GM18502 (cell line): Measurements from ENCODE around the gene ERVK3-1.
"Not testable (repeated sequence)": the region's sequence is repeated elsewhere in the genome, so short reads cannot be mapped to it uniquely, and the experiment has no call there.

Experiments used
- ATAC-seq: cut with Tn5 transposase; IDR thresholded peaks from one replicate; pipeline ENCODE4 v1.9.1; 2021; ENCODE audit warnings: mild to moderate bottlenecking; ENCODE audit not compliant: unreplicated experiment, poor library complexity

Gene ERVK3-1

GRCh38 chr19:58305065-58305931 lies at the start of gene ERVK3-1:
TSS of gene ERVK3-1 (plus strand) at chr19:58305377. CDS start at chr19:58312169, 6,792 bp downstream.
- peak; percentile 97 for ATAC-seq

- not testable (repeated sequence) for ATAC-seq
These were observed 46.9 kb upstream of the ERVK3-1 start for GRCh38 chr19:58258259-58258658.

- no peak for ATAC-seq
These were observed 43.6 kb upstream of the ERVK3-1 start for GRCh38 chr19:58261600-58261967.

- ATAC-seq, result no peak
These were observed 42.9 kb upstream of the ERVK3-1 start for GRCh38 chr19:58261968-58262921.

- no peak for ATAC-seq
These were observed 42.3 kb upstream of the ERVK3-1 start for GRCh38 chr19:58262922-58263296.

- ATAC-seq, result no peak
These were observed 40.1 kb upstream of the ERVK3-1 start for GRCh38 chr19:58265100-58265499.

GRCh38 chr19:58268344-58268743 lies 36.8 kb upstream of the ERVK3-1 start:
- no peak for ATAC-seq

- ATAC-seq, result no peak
These were observed 30.4 kb upstream of the ERVK3-1 start for GRCh38 chr19:58274771-58275201.

GRCh38 chr19:58275564-58275963 lies 29.6 kb upstream of the ERVK3-1 start:
- ATAC-seq, result no peak

GRCh38 chr19:58277197-58277596 lies 28.0 kb upstream of the ERVK3-1 start:
- no peak for ATAC-seq

- ATAC-seq, result no peak
These were observed 27.2 kb upstream of the ERVK3-1 start for GRCh38 chr19:58277748-58278540.

GRCh38 chr19:58278541-58279041 lies 26.6 kb upstream of the ERVK3-1 start, which contains the start of gene ZNF8:
TSS of gene ZNF8 (plus strand) at chr19:58278955. CDS start at chr19:58279082, 127 bp downstream.
- peak; percentile 95 for ATAC-seq

- ATAC-seq, result peak; percentile 30
These were observed 25.9 kb upstream of the ERVK3-1 start for GRCh38 chr19:58279042-58279924.

- ATAC-seq, result no peak
These were observed 25.3 kb upstream of the ERVK3-1 start for GRCh38 chr19:58279925-58280316.

GRCh38 chr19:58284199-58284598 lies 21.0 kb upstream of the ERVK3-1 start:
- ATAC-seq, result no peak

GRCh38 chr19:58291943-58292342 lies 13.2 kb upstream of the ERVK3-1 start:
- ATAC-seq, result no peak

- no peak for ATAC-seq
These were observed 10.3 kb upstream of the ERVK3-1 start for GRCh38 chr19:58294743-58295374.

GRCh38 chr19:58296104-58296503 lies 9.1 kb upstream of the ERVK3-1 start:
- no peak for ATAC-seq

GRCh38 chr19:58300620-58301019 lies 4.6 kb upstream of the ERVK3-1 start:
- no peak for ATAC-seq
